HG02840 (cell line): ENCODE measurements around the gene PDHX.

Source experiments
- ATAC-seq: cut with Tn5 transposase; IDR thresholded peaks from one replicate; pipeline ENCODE4 v1.9.1; 2021; ENCODE audit warnings: mild to moderate bottlenecking, moderate library complexity, moderate number of reproducible peaks; ENCODE audit not compliant: unreplicated experiment, low FRiP score

Gene PDHX

GRCh38 chr11:34948696-34949095 is 32.3 kb downstream of the PDHX start:
- ATAC-seq = no peak

GRCh38 chr11:34953955-34954354 is 37.5 kb downstream of the PDHX start:
- no peak for ATAC-seq

- ATAC-seq = no peak
These were observed 40.8 kb downstream of the PDHX start for GRCh38 chr11:34957206-34957605.

- no peak for ATAC-seq
These were observed 41.2 kb downstream of the PDHX start for GRCh38 chr11:34957606-34958005.

GRCh38 chr11:34959770-34960169 is 43.4 kb downstream of the PDHX start:
- no peak for ATAC-seq

GRCh38 chr11:34960277-34960676 is 43.9 kb downstream of the PDHX start:
- ATAC-seq = no peak

GRCh38 chr11:34962034-34962433 is 45.6 kb downstream of the PDHX start:
- no peak for ATAC-seq

- ATAC-seq = no peak
These were observed 46.9 kb downstream of the PDHX start for GRCh38 chr11:34963351-34963750.

- ATAC-seq = no peak
These were observed 48.4 kb downstream of the PDHX start for GRCh38 chr11:34964610-34965331.

GRCh38 chr11:34968862-34969261 is 52.4 kb downstream of the PDHX start:
- ATAC-seq = no peak

GRCh38 chr11:34970033-34970432 is 53.6 kb downstream of the PDHX start:
- no peak for ATAC-seq

GRCh38 chr11:34970480-34970879 is 54.1 kb downstream of the PDHX start:
- ATAC-seq = no peak

GRCh38 chr11:34971928-34972327 is 55.5 kb downstream of the PDHX start:
- ATAC-seq = no peak

- ATAC-seq = no peak
These were observed 55.9 kb downstream of the PDHX start for GRCh38 chr11:34972366-34972765.

- ATAC-seq = no peak
These were observed 56.5 kb downstream of the PDHX start for GRCh38 chr11:34972892-34973291.

GRCh38 chr11:34975482-34975881 is 59.1 kb downstream of the PDHX start:
- no peak for ATAC-seq

- ATAC-seq = no peak
These were observed 60.2 kb downstream of the PDHX start for GRCh38 chr11:34976496-34977088.

- ATAC-seq = no peak
These were observed 60.9 kb downstream of the PDHX start for GRCh38 chr11:34977089-34977912.

- ATAC-seq = no peak
These were observed 62.1 kb downstream of the PDHX start for GRCh38 chr11:34978236-34979191.

GRCh38 chr11:34984514-34984913 is 68.1 kb downstream of the PDHX start:
- no peak for ATAC-seq
